H1 (cell line): ENCODE data around the gene TOMT. TPM values are rescaled to one million over a fixed set of nuclear protein-coding genes. Genes with fewer than 3 reads are reported as not detected.

ENCODE experiments used
- CTCF ChIA-PET: fragments of 300-600 bp; sonication (Branson Sonifier 250); formaldehyde crosslinking; loops from one replicate; lab custom pipeline; 2021; ENCODE audit not compliant: partially characterized antibody; lab: Charles Lee
- POLR2A ChIA-PET: fragments of 300-600 bp; sonication (Branson Sonifier 250); formaldehyde crosslinking; loops from one replicate; lab custom pipeline; 2021; ENCODE audit warnings: inconsistent platforms; ENCODE audit not compliant: partially characterized antibody; lab: Charles Lee
- DNase-seq, 2 experiments: peaks; one replicate each; pipeline versions ENCODE4 v3.0.0 to v3.0.0-alpha.2; 2010 to 2022; ENCODE audit warnings: low spot score in 2 of 2, low read depth in 1 of 2, mixed read lengths in 1 of 2
- FAIRE-seq: peaks from 2 replicates; lab custom pipeline; 2011; peaks lifted over from hg19 to GRCh38; lab: Jason Lieb, UNC
- H2AFZ ChIP-seq: 2 replicates; pipeline ENCODE4 v1.8.1; 2012; ENCODE audit warnings: low read length, inconsistent platforms
- H2AK5ac ChIP-seq: 2 replicates; pipeline ENCODE4 v1.6.1; 2013; ENCODE audit warnings: low read depth, low read length
- H2BK120ac ChIP-seq: replicated peaks from 2 replicates; pipeline ENCODE3; 2013; ENCODE audit warnings: low read depth, low read length, inconsistent platforms
- H2BK12ac ChIP-seq: 2 replicates; pipeline ENCODE4 v1.6.1; 2013; ENCODE audit warnings: low read depth, low read length
- H2BK15ac ChIP-seq: 2 replicates; pipeline ENCODE4 v1.6.1; 2013; ENCODE audit warnings: low read length
- H2BK20ac ChIP-seq: 2 replicates; pipeline ENCODE4 v1.6.1; 2013; ENCODE audit warnings: low read length
- H2BK5ac ChIP-seq: 2 replicates; pipeline ENCODE4 v1.6.1; 2013; ENCODE audit warnings: low read depth, low read length
- H3K14ac ChIP-seq: 2 replicates; pipeline ENCODE4 v1.6.1; 2013; ENCODE audit warnings: inconsistent platforms; ENCODE audit not compliant: insufficient read length
- H3K18ac ChIP-seq: 2 replicates; pipeline ENCODE4 v1.6.1; 2013; ENCODE audit warnings: low read length; ENCODE audit errors: extremely low read depth
- H3K23ac ChIP-seq: 2 replicates; pipeline ENCODE4 v1.6.1; 2013; ENCODE audit warnings: inconsistent platforms; ENCODE audit not compliant: insufficient read length
- H3K23me2 ChIP-seq: 2 replicates; pipeline ENCODE4 v1.6.1; 2013; ENCODE audit warnings: low read depth, low read length
- H3K27ac ChIP-seq: 2 replicates; pipeline ENCODE4 v1.6.1; 2011; ENCODE audit warnings: low read depth, low read length, inconsistent platforms
- H3K27me3 ChIP-seq, 4 experiments: replicated peaks in 1 of 4; 1 replicate in 1 of 4; 2 replicates in 3 of 4; pipeline versions ENCODE4 v1.6.1 to v1.8.1; 2011 to 2013; ENCODE audit warnings: low read length in 3 of 4, mild to moderate bottlenecking in 3 of 4, inconsistent platforms in 2 of 4, mixed read lengths in 2 of 4, moderate library complexity in 1 of 4; ENCODE audit not compliant: control insufficient read depth in 3 of 4, insufficient read depth in 3 of 4; ENCODE audit errors: extremely low read depth in 1 of 4
- H3K36me3 ChIP-seq, 4 experiments: 2 replicates each; pipeline versions ENCODE4 v1.6.1 to v1.8.1; 2011 to 2013; ENCODE audit warnings: mild to moderate bottlenecking in 4 of 4, low read length in 3 of 4, moderate library complexity in 2 of 4, control low read depth in 1 of 4, inconsistent platforms in 1 of 4; ENCODE audit not compliant: insufficient read depth in 4 of 4, control insufficient read depth in 2 of 4
- H3K4ac ChIP-seq: replicated peaks from 2 replicates; pipeline ENCODE3; 2013; ENCODE audit warnings: low read length, low read depth, mixed read lengths, inconsistent platforms; ENCODE audit not compliant: insufficient read length
- H3K4me1 ChIP-seq, 4 experiments: replicated peaks in 1 of 4; 1 replicate in 1 of 4; 2 replicates in 3 of 4; pipeline versions ENCODE4 v1.6.1 to v1.8.1; 2011 to 2013; ENCODE audit warnings: low read length in 3 of 4, inconsistent platforms in 2 of 4, mixed read lengths in 1 of 4; ENCODE audit not compliant: insufficient read depth in 4 of 4, control insufficient read depth in 3 of 4
- H3K4me2 ChIP-seq, 2 experiments: 2 replicates each; pipeline versions ENCODE4 v1.6.1 to v1.8.1; 2011 to 2013; ENCODE audit warnings: low read depth in 2 of 2, low read length in 2 of 2, control low read depth in 1 of 2, inconsistent platforms in 1 of 2, mild to moderate bottlenecking in 1 of 2; ENCODE audit not compliant: insufficient read depth in 1 of 2
- H3K4me3 ChIP-seq, 4 experiments: fragments of 200-600, 300-600 bp in 1 of 4; sonication (generic), shearing (Covaris generic), sonication (Bioruptor Twin) in 1 of 4; 2 replicates each; pipeline versions ENCODE4 v1.5.1 to v1.8.1; 2011 to 2016; ENCODE audit warnings: low read length in 4 of 4, low read depth in 3 of 4, control low read depth in 2 of 4, inconsistent platforms in 2 of 4, mild to moderate bottlenecking in 2 of 4, mixed read lengths in 1 of 4, moderate library complexity in 1 of 4; ENCODE audit not compliant: insufficient read depth in 2 of 4; ENCODE audit errors: extremely low read depth in 1 of 4
- H3K56ac ChIP-seq: replicated peaks from 2 replicates; pipeline ENCODE3; 2013; ENCODE audit warnings: low read depth, mild to moderate bottlenecking, mixed read lengths, low read length, inconsistent platforms; ENCODE audit not compliant: insufficient read length
- H3K79me1 ChIP-seq: 2 replicates; pipeline ENCODE4 v1.6.1; 2013; ENCODE audit warnings: low read depth, low read length, control low read depth
- H3K79me2 ChIP-seq, 2 experiments: 2 replicates each; pipeline versions ENCODE4 v1.6.1 to v1.8.1; 2012 to 2013; ENCODE audit warnings: low read length in 2 of 2, mild to moderate bottlenecking in 2 of 2, inconsistent platforms in 1 of 2; ENCODE audit not compliant: insufficient read depth in 2 of 2, control insufficient read depth in 1 of 2
- H3K9ac ChIP-seq, 4 experiments: replicated peaks in 1 of 4; 1 replicate in 1 of 4; 2 replicates in 3 of 4; pipeline versions ENCODE4 v1.6.1 to v1.8.1; 2011 to 2013; ENCODE audit warnings: low read depth in 3 of 4, low read length in 3 of 4, control low read depth in 2 of 4, mild to moderate bottlenecking in 2 of 4, moderate library complexity in 2 of 4, inconsistent platforms in 1 of 4; ENCODE audit errors: extremely low read depth in 1 of 4
- H3K9me3 ChIP-seq, 2 experiments: 2 replicates each; pipeline versions ENCODE4 v1.6.1 to v1.8.1; 2012 to 2013; ENCODE audit warnings: mild to moderate bottlenecking in 2 of 2, moderate library complexity in 2 of 2, control low read depth in 1 of 2, inconsistent platforms in 1 of 2, low read depth in 1 of 2, low read length in 1 of 2, mixed read lengths in 1 of 2; ENCODE audit not compliant: insufficient read depth in 2 of 2
- H4K20me1 ChIP-seq, 2 experiments: replicated peaks in 1 of 2; 2 replicates each; pipeline versions ENCODE3 to v1.8.1; 2011 to 2013; ENCODE audit warnings: inconsistent platforms in 2 of 2, low read length in 2 of 2, mild to moderate bottlenecking in 1 of 2; ENCODE audit not compliant: insufficient read depth in 2 of 2, control insufficient read depth in 1 of 2
- H4K5ac ChIP-seq: 2 replicates; pipeline ENCODE4 v1.6.1; 2013; ENCODE audit warnings: low read length, low read depth, mixed read lengths, inconsistent platforms; ENCODE audit not compliant: insufficient read length
- H4K8ac ChIP-seq: 2 replicates; pipeline ENCODE4 v1.8.0; 2013; ENCODE audit warnings: mild to moderate bottlenecking, moderate library complexity, low read length, inconsistent platforms; ENCODE audit not compliant: insufficient read depth; ENCODE audit errors: extremely low read depth
- H4K91ac ChIP-seq: replicated peaks from 2 replicates; pipeline ENCODE3; 2013; ENCODE audit warnings: low read length, mixed read lengths, inconsistent platforms; ENCODE audit not compliant: insufficient read length
- CTBP2 ChIP-seq: IDR thresholded peaks from 2 replicates; pipeline ENCODE4 v1.7.0; 2011; ENCODE audit warnings: borderline replicate concordance, mild to moderate bottlenecking, moderate library complexity, mixed read lengths, low read length; ENCODE audit not compliant: insufficient read depth, insufficient read length
- JUN ChIP-seq: IDR thresholded peaks from 2 replicates; pipeline ENCODE4 v1.6.1; 2011; ENCODE audit warnings: low read depth, mild to moderate bottlenecking, improper control_type of control experiment, low read length
- KDM5A ChIP-seq: fragments of 200-600 bp; IDR thresholded peaks from 2 replicates; pipeline ENCODE4 v1.7.1; 2012; ENCODE audit warnings: mild to moderate bottlenecking, low read length, inconsistent platforms, mixed read lengths
- RXRA ChIP-seq: IDR thresholded peaks from 2 replicates; pipeline ENCODE4 v1.6.1; 2011; ENCODE audit warnings: low read depth, mild to moderate bottlenecking, low read length, moderate library complexity; ENCODE audit not compliant: insufficient read depth
- TAF1 ChIP-seq: IDR thresholded peaks from 2 replicates; pipeline ENCODE4 v1.6.1; 2011; ENCODE audit warnings: mild to moderate bottlenecking, low read depth, low read length
- TEAD4 ChIP-seq: IDR thresholded peaks from 2 replicates; pipeline ENCODE4 v1.6.1; 2012; ENCODE audit warnings: low read depth, low read length, inconsistent platforms, mixed read lengths
- WGBS, 2 experiments: shearing (Covaris generic) in 1 of 2; methylation state at CpG; one replicate each; pipeline versions ENCODE4 v1.1.6 to v1.1.7; 2013 to 2015; ENCODE audit warnings: low lambda C conversion rate in 2 of 2, mixed read lengths in 2 of 2, inconsistent platforms in 1 of 2, low coverage in 1 of 2, missing lambda C conversion rate in 1 of 2; ENCODE audit not compliant: insufficient replicate concordance in 2 of 2, insufficient coverage in 1 of 2, insufficient read length in 1 of 2; ENCODE audit errors: extremely low coverage in 1 of 2, missing lambda C conversion rate in 1 of 2; 5-methylcytosine and 5-hydroxymethylcytosine counted together
- polyA plus RNA-seq, 7 experiments: library from polyadenylated mRNA; depleted of rRNA in 3 of 7; stranded (reverse) in 5 of 7; unstranded in 2 of 7; fragments of >200 nt in 5 of 7; fragments of 200-250 nt in 2 of 7; gene quantifications; 1 replicate in 5 of 7; 2 replicates in 1 of 7; 4 replicates in 1 of 7; pipeline versions ENCODE4 v1.2.1 to v1.2.3, GENCODE V29; 2011 to 2013; ENCODE audit warnings: missing spikeins in 2 of 7, mixed read lengths in 2 of 7
- total RNA-seq: library from RNA; stranded (reverse); fragmentation: NEBNext Ultra II Directional; extraction: Animal tissue kit (Norgen Biotek cat#: 25700); gene quantifications from 2 replicates; pipeline ENCODE4 v1.2.1, GENCODE V29; 2021

The TOMT gene
- total and polyA plus RNA-seq, 2 of the 8 experiments (the other 6 are each of a cell fraction or from before 2014, with no cell fraction given): 0.11 TPM; not detected in 1

- no peak overlapping the region for H3K9ac ChIP-seq
- H4K5ac ChIP-seq: no peak overlapping the region
- POLR2A ChIA-PET: interaction anchor here (2.2 kb wide), 1 partner anchor 8 kb away, joined by 6 read pairs; the partner anchor contains the start of gene ANAPC15
- H3K18ac ChIP-seq: no peak overlapping the region
- no peaks in the 10 kb centered on the region for H3K36me3 ChIP-seq
- H2AK5ac ChIP-seq: no peak overlapping the region
- H3K56ac ChIP-seq: no peak overlapping the region
- H2AFZ ChIP-seq: no peak overlapping the region
- H4K8ac ChIP-seq: 0 out of 2 replicates have a peak overlapping the region, but pooled peaks have one; percentile 39
- H3K14ac ChIP-seq: no peak overlapping the region
- H3K4me3 ChIP-seq: no peak overlapping the region
- DNase-seq (no peak), FAIRE-seq (no peak)
- H3K4ac ChIP-seq: no peak overlapping the region
- no peaks in the 10 kb centered on the region for H4K20me1 ChIP-seq
- no peak overlapping the region for H4K91ac ChIP-seq
- TF ChIP-seq CTBP2 (no peak), JUN (no peak), TAF1 (no peak), KDM5A (no peak), RXRA (no peak), TEAD4 (no peak)
- H3K23me2 ChIP-seq: no peaks in the 10 kb centered on the region
- H3K23ac ChIP-seq: no peak overlapping the region
- H3K27me3 ChIP-seq: peaks cover 0 to 7% (median 3%) of the 10 kb centered on the region in 4 experiments; a peak in 3 of 7 replicates
- H3K9me3 ChIP-seq: peaks cover 0 to 5% of the 10 kb centered on the region in 2 experiments; a peak in 3 of 4 replicates
- no peak overlapping the region for H2BK120ac ChIP-seq
- CTCF ChIA-PET: interaction anchor here (0.6 to 3.1 kb wide), 3 partner anchors 23 to 197 kb away, joined by 3 to 15 read pairs (median 3); no protein-coding TSS in a partner anchor
- no peak overlapping the region for H2BK5ac ChIP-seq
- H3K79me1 ChIP-seq: no peaks in the 10 kb centered on the region
- H2BK12ac ChIP-seq: no peak overlapping the region
- 92% methylated on average over 2 of the region's 2 CpGs; no CpG with 5 or more reads in 1 of the 2 experiments for WGBS, 2 experiments
- no peak overlapping the region for H3K4me2 ChIP-seq
- no peaks in the 10 kb centered on the region for H3K79me2 ChIP-seq
- H2BK15ac ChIP-seq: no peak overlapping the region
- no peak overlapping the region for H3K27ac ChIP-seq
- H3K4me1 ChIP-seq: no peaks in the 10 kb centered on the region
- H2BK20ac ChIP-seq: no peak overlapping the region
Observed at GRCh38 chr11:72120930-72121329, 15.2 kb downstream of the TOMT start.
